Esophagus muscularis mucosa (tissue), 4 donors: ENCODE data around the gene LRRTM3. TPM values are rescaled to one million over a fixed set of nuclear protein-coding genes. Genes with fewer than 3 reads are reported as not detected.

ENCODE experiments used
- DNase-seq: peaks from one replicate; pipeline ENCODE4 v3.0.0-alpha.2; 2017; ENCODE audit errors: extremely low spot score
- H3K27ac ChIP-seq, 4 donors: fragments of 200-600 bp; sonication (generic); replicated peaks in 1 of 4; 1 replicate in 3 of 4; 2 replicates in 1 of 4; pipeline ENCODE4 v1.5.1; 2016 to 2019; ENCODE audit warnings: mild to moderate bottlenecking in 1 of 4
- H3K27me3 ChIP-seq, 4 donors: fragments of 200-600 bp; sonication (generic); one replicate each; pipeline versions ENCODE4 v1.5.1 to v1.6.0; 2016 to 2019
- H3K36me3 ChIP-seq, 4 donors: fragments of 200-600 bp; sonication (generic); one replicate each; pipeline ENCODE4 v1.5.1; 2016 to 2019
- H3K4me1 ChIP-seq, 4 donors: fragments of 200-600 bp; sonication (generic); one replicate each; pipeline ENCODE4 v1.5.1; 2016 to 2019
- H3K4me3 ChIP-seq, 4 donors: fragments of 200-600 bp; sonication (generic); 1 replicate in 2 of 4; 2 replicates in 2 of 4; pipeline ENCODE4 v1.5.1; 2016 to 2019; ENCODE audit warnings: mild to moderate bottlenecking in 4 of 4, moderate library complexity in 1 of 4
- H3K9me3 ChIP-seq, 4 donors: fragments of 200-600 bp; sonication (generic); 1 replicate in 3 of 4; 2 replicates in 1 of 4; pipeline ENCODE4 v1.5.1; 2016 to 2019
- EP300 ChIP-seq: sonication (generic); formaldehyde crosslinking; IDR thresholded peaks from one replicate; pipeline ENCODE4 v1.6.1; 2017; ENCODE audit warnings: antibody characterized with exemption
- POLR2A ChIP-seq: fragments of 450-650 bp; IDR thresholded peaks from one replicate; pipeline ENCODE4 v1.6.1; 2017; ENCODE audit warnings: antibody characterized with exemption, moderate library complexity, mild to moderate bottlenecking, low read depth
- POLR2AphosphoS5 ChIP-seq, 2 donors: sonication (generic); formaldehyde crosslinking; IDR thresholded peaks; one replicate each; pipeline ENCODE4 v1.6.1; 2017; ENCODE audit warnings: antibody characterized with exemption in 2 of 2
- WGBS: methylation state at CpG from one replicate; pipeline ENCODE4 v1.1.5; 2018; 5-methylcytosine and 5-hydroxymethylcytosine counted together
- intact Hi-C: fragments of 100-400 bp; cut with DNase I; formaldehyde crosslinking; loops from one replicate; pipeline ENCODE4 v1.15.1; 2023
- total RNA-seq, 4 donors: library from RNA; depleted of rRNA; stranded (reverse); fragments of >200 nt; gene quantifications; one replicate each; pipeline versions ENCODE4 v1.1.0 to v1.2.1, GENCODE V29; 2016
- TF ChIP-seq, protein P1 (sequence below), 3 experiments: fragments of 200-600 bp in 2 of 3; fragments of 450-650 bp in 1 of 3; sonication (generic) in 2 of 3; IDR thresholded peaks; one replicate each; pipeline ENCODE4 v1.5.1; 2017 to 2019; ENCODE audit warnings: antibody characterized with exemption in 3 of 3, mild to moderate bottlenecking in 2 of 3, moderate library complexity in 1 of 3

The LRRTM3 gene
- total RNA-seq, 4 donors from 2014 or later = 0.06 to 0.42 (median 0.23) TPM

DNA sequence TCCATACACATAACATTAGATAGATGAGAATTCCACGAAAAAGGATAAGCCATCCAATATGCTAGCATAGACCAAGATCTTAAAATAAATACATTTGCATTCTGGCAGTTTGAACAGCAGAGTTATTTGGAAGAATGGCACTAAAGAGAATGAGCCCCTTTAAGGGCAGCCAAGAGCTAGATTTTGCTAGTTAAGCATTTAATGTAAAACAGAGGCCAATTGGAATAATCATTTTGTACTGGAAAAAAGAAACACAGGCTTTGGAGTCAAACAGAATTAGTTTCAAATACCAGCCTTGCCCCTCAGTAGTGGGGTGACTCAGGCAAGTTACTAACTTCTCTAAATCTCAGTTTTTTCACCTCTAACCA is 56.2 kb downstream of the LRRTM3 start:
- intact Hi-C loops = no loop called here
- no peak for DNase-seq
- H3K4me1 ChIP-seq = no peaks in the 10 kb centered on the region
- TF ChIP-seq EP300 (no peak), POLR2A (no peak), POLR2AphosphoS5 (IDR thresholded peaks at IDR 0.05) (no peak)
- TF ChIP-seq, protein P1, sequence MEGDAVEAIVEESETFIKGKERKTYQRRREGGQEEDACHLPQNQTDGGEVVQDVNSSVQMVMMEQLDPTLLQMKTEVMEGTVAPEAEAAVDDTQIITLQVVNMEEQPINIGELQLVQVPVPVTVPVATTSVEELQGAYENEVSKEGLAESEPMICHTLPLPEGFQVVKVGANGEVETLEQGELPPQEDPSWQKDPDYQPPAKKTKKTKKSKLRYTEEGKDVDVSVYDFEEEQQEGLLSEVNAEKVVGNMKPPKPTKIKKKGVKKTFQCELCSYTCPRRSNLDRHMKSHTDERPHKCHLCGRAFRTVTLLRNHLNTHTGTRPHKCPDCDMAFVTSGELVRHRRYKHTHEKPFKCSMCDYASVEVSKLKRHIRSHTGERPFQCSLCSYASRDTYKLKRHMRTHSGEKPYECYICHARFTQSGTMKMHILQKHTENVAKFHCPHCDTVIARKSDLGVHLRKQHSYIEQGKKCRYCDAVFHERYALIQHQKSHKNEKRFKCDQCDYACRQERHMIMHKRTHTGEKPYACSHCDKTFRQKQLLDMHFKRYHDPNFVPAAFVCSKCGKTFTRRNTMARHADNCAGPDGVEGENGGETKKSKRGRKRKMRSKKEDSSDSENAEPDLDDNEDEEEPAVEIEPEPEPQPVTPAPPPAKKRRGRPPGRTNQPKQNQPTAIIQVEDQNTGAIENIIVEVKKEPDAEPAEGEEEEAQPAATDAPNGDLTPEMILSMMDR (IDR thresholded peaks at IDR 0.05) = no peak
- WGBS = 96% methylated on average over 1 of the region's 1 CpG
- H3K4me3 ChIP-seq = no peak overlapping the region
- no peaks in the 10 kb centered on the region for H3K9me3 ChIP-seq
- H3K27me3 ChIP-seq = no peaks in the 10 kb centered on the region
- H3K36me3 ChIP-seq = no peaks in the 10 kb centered on the region
- H3K27ac ChIP-seq = no peak overlapping the region

DNA sequence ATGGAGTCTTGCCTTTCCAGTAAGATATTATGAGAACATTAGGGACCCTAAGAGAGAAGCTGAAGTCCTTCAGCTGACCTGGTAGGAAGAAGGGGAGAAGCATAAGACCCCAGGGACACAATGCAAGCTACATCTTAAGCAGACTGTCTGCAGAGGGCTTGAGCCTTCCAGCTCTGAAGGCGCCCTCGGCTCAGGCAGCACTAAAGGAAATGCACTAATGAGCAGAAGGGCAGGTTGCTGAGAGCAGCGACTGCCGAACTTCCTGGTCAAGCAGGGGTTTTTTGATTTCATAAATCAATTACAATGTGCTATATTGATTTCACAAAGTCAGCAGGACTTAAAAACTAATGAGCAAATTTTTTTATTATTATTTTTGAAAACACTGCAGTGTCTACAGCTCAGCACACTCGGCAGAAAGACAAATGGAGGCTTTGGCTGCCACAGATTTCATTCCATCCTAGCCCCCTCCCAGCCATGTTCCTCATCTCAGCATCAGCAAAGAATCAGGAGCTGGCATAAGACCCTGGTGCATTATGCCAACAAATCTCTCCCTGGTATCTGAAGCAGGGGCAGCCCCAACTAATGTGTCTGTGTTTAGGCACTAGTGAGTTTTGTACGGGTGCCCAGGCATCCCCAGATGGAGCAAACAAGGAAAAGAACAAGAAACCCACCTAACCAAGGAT is 57.1 kb downstream of the LRRTM3 start:
- no peaks in the 10 kb centered on the region for H3K4me1 ChIP-seq
- no peak overlapping the region for H3K27ac ChIP-seq
- no peak overlapping the region for H3K4me3 ChIP-seq
- TF ChIP-seq, protein P1 (IDR thresholded peaks at IDR 0.05) = no peak
- TF ChIP-seq POLR2A (no peak), POLR2AphosphoS5 (IDR thresholded peaks at IDR 0.05) (no peak), EP300 (no peak)
- WGBS = 67% methylated on average over 6 of the region's 6 CpGs
- no peaks in the 10 kb centered on the region for H3K9me3 ChIP-seq
- no peaks in the 10 kb centered on the region for H3K27me3 ChIP-seq
- no peaks in the 10 kb centered on the region for H3K36me3 ChIP-seq
- no peak for DNase-seq
- intact Hi-C loops = no loop called here

DNA sequence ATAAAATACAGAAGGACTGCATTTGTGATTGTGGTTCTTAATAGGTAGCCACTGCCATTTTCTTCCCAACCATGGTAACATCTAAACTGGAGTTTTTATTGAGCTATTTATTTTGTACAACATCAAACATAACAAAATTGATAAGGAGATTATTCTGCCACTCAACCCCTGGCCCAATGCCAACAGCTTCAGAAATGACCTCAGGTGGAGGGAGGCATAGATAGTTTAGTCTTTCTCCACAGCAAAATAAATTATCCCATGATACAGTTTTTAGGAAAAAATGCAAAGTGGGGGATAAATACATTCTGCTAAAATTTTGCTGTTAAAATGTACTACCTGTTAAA is 57.6 kb downstream of the LRRTM3 start:
- Histone ChIP-seq H3K4me3 (no peak overlapping the region), H3K27ac (no peak overlapping the region), H3K9me3 (no peaks in the 10 kb centered on the region), H3K36me3 (no peaks in the 10 kb centered on the region), H3K27me3 (no peaks in the 10 kb centered on the region), H3K4me1 (no peaks in the 10 kb centered on the region)
- no peak for DNase-seq
- no peak for TF ChIP-seq EP300
- TF ChIP-seq POLR2AphosphoS5 (IDR thresholded peaks at IDR 0.05) = no peak
- TF ChIP-seq, protein P1 (IDR thresholded peaks at IDR 0.05) = no peak
- TF ChIP-seq POLR2A = no peak
- intact Hi-C loops = no loop called here

DNA sequence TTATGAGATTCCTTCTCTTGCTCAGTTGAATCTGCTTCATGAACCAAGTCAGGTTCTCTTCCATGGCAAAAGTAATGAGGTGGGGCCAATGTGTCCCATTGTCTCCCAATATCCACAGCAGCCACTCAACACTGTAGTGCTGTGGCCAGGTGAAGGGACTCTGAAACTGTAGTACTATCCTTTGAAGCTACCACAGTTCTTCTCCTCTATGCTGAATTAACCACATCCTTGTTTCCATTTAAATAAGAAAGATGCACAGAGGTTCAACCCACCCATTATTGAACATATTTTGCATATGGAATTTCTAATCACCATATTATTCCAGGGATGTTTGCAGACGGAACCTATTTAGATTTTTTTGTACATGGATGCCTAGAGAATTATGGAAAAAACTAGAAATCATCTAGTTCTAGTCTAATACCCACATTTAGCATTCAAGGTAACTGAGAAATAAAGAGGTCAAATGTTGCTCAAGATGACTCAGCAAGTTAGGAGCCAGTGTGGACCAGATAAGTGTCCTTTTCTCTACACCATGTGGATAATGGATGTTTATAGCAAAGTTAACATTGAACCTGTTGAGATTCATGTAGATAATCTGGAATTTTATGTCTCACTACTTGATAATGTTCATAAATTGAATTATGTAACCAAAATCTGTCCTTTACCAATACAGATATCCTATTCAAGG is 64.5 kb downstream of the LRRTM3 start:
- intact Hi-C loops = no loop called here
- 90% methylated on average over 1 of the region's 1 CpG for WGBS

More for the DNA sequence above, 64.5 kb downstream of the LRRTM3 start:
- H3K36me3 ChIP-seq = no peaks in the 10 kb centered on the region
- H3K27me3 ChIP-seq = no peaks in the 10 kb centered on the region
- no peaks in the 10 kb centered on the region for H3K4me1 ChIP-seq
- H3K9me3 ChIP-seq = no peaks in the 10 kb centered on the region
- DNase-seq = no peak
- no peak overlapping the region for H3K27ac ChIP-seq
- H3K4me3 ChIP-seq = no peak overlapping the region
- TF ChIP-seq, protein P1 (IDR thresholded peaks at IDR 0.05) = no peak
- TF ChIP-seq POLR2A (no peak), EP300 (no peak), POLR2AphosphoS5 (IDR thresholded peaks at IDR 0.05) (no peak)
